ENCODE data around the gene SHISA9. TPM values are rescaled to one million over a fixed set of nuclear protein-coding genes. Genes with fewer than 3 reads are reported as not detected.

The SHISA9 gene
- total and polyA plus RNA-seq, 2 experiments from 2014 or later, result 0.83 to 1.3 TPM

DNA sequence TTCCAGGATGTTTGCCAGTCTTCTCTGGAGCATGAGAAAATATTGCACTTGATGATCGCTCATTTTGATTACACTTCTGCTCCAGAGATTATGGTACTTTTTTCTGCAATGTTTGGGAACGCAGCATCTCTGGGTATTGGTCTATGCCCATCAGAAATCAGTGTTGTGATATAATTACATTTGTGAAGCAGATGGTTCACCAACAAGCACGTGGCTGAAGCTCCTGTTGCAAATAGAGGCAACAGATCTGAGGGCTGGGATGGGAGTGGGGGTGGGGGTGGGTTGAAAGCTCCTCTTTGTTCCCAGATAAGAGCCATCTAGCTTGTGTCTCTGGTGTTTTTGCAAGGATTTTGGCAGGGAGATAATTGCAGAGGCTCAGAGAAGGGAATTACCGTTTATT is 252.3 kb downstream of the SHISA9 start:
- H3K9me2 ChIP-seq (replicated peaks; ENCODE audit: insufficient read depth), result no peaks in the 10 kb centered on the region
- no peak for TF ChIP-seq EZH2 (IDR thresholded peaks at IDR 0.05; ENCODE audit: borderline replicate concordance)
- no peak for TF ChIP-seq EZH2phosphoT487 (IDR thresholded peaks at IDR 0.05; ENCODE audit: low read depth, severe bottlenecking, unreplicated experiment)
- TF ChIP-seq, protein P1, sequence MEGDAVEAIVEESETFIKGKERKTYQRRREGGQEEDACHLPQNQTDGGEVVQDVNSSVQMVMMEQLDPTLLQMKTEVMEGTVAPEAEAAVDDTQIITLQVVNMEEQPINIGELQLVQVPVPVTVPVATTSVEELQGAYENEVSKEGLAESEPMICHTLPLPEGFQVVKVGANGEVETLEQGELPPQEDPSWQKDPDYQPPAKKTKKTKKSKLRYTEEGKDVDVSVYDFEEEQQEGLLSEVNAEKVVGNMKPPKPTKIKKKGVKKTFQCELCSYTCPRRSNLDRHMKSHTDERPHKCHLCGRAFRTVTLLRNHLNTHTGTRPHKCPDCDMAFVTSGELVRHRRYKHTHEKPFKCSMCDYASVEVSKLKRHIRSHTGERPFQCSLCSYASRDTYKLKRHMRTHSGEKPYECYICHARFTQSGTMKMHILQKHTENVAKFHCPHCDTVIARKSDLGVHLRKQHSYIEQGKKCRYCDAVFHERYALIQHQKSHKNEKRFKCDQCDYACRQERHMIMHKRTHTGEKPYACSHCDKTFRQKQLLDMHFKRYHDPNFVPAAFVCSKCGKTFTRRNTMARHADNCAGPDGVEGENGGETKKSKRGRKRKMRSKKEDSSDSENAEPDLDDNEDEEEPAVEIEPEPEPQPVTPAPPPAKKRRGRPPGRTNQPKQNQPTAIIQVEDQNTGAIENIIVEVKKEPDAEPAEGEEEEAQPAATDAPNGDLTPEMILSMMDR (IDR thresholded peaks at IDR 0.05; ENCODE audit: poor library complexity), result no peak
- no peak overlapping the region for H3K4me3 ChIP-seq
- H4K20me1 ChIP-seq (ENCODE audit: insufficient read depth, poor library complexity, severe bottlenecking), result no peaks in the 10 kb centered on the region
- H3K4me2 ChIP-seq, result no peak overlapping the region
- no peak overlapping the region for H2AFZ ChIP-seq
- no peaks in the 10 kb centered on the region for H3K4me1 ChIP-seq (ENCODE audit: insufficient read depth)
- WGBS (ENCODE audit: low lambda C conversion rate, missing lambda C conversion rate), result 60% methylated on average over 4 of the region's 4 CpGs
- DNase-seq (ENCODE audit: low spot score), result no peak
- H3K27me3 ChIP-seq, result no peaks in the 10 kb centered on the region
- H3K79me2 ChIP-seq, result no peaks in the 10 kb centered on the region
- H3K9me3 ChIP-seq (ENCODE audit: low read depth), result no peaks in the 10 kb centered on the region
- H3K36me3 ChIP-seq (replicated peaks; ENCODE audit: insufficient read depth, low read depth), result no peaks in the 10 kb centered on the region
- H3K27ac ChIP-seq, result no peak overlapping the region

DNA sequence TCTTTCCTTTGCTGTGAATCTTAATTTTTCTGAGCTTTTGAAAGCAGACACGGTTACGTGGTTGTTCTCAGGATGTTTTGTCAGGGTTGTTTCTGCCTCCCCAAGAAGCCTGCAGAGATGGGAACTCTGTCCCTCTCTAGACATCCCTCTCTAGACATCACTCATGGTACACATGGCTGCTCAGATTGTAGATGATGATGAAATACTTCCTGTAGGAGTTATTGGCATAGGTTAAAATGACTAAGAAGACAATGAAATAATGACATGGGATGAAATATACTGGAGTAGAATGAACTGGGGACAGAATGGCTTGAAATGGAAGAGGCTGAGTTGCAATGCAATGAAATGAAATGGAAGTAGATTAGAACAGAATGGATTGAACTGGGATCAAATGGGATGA is 253.4 kb downstream of the SHISA9 start:
- Histone ChIP-seq H3K9me2 (replicated peaks; ENCODE audit: insufficient read depth) (no peaks in the 10 kb centered on the region), H3K4me2 (no peak overlapping the region), H3K27ac (no peak overlapping the region), H3K4me3 (no peak overlapping the region), H2AFZ (no peak overlapping the region), H3K79me2 (no peaks in the 10 kb centered on the region), H3K4me1 (ENCODE audit: insufficient read depth) (no peaks in the 10 kb centered on the region), H3K27me3 (no peaks in the 10 kb centered on the region), H3K9me3 (ENCODE audit: low read depth) (no peaks in the 10 kb centered on the region), H4K20me1 (ENCODE audit: insufficient read depth, poor library complexity, severe bottlenecking) (no peaks in the 10 kb centered on the region), H3K36me3 (replicated peaks; ENCODE audit: insufficient read depth, low read depth) (no peaks in the 10 kb centered on the region)
- TF ChIP-seq, protein P1 (IDR thresholded peaks at IDR 0.05; ENCODE audit: poor library complexity), result no peak
- TF ChIP-seq EZH2 (IDR thresholded peaks at IDR 0.05; ENCODE audit: borderline replicate concordance), result no peak
- WGBS (ENCODE audit: low lambda C conversion rate, missing lambda C conversion rate), result 76% methylated on average over 2 of the region's 2 CpGs
- no peak for DNase-seq (ENCODE audit: low spot score)

DNA sequence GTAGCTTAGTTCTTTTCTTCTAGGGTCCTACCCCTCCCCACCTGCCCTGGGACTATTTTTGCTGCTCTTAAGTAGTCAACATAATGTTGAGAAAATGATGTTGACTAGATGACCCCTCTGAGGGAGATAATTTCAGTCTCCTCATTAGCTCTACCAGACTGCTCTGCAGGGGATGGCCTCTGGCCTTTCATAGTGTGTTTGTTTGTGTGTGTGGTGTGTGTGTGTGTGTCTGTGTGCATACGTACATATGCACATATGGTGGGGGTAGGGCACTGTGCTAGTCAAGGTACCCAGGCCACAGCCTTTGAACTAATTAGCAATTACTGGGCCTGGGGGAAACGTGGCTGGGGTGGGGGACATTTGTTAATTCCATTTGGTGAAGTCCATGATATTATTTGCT is 254.0 kb downstream of the SHISA9 start:
- no peaks in the 10 kb centered on the region for H3K4me1 ChIP-seq (ENCODE audit: insufficient read depth)
- no peaks in the 10 kb centered on the region for H3K79me2 ChIP-seq
- no peak overlapping the region for H2AFZ ChIP-seq
- 58% methylated on average over 1 of the region's 2 CpGs for WGBS (ENCODE audit: low lambda C conversion rate, missing lambda C conversion rate)
- no peak for TF ChIP-seq EZH2phosphoT487 (IDR thresholded peaks at IDR 0.05; ENCODE audit: low read depth, severe bottlenecking, unreplicated experiment)
- no peak for TF ChIP-seq EZH2 (IDR thresholded peaks at IDR 0.05; ENCODE audit: borderline replicate concordance)
- TF ChIP-seq, protein P1 (IDR thresholded peaks at IDR 0.05; ENCODE audit: poor library complexity), result no peak
- H3K36me3 ChIP-seq (replicated peaks; ENCODE audit: insufficient read depth, low read depth), result no peaks in the 10 kb centered on the region
- H3K9me2 ChIP-seq (replicated peaks; ENCODE audit: insufficient read depth), result no peaks in the 10 kb centered on the region
- no peaks in the 10 kb centered on the region for H3K9me3 ChIP-seq (ENCODE audit: low read depth)
- no peaks in the 10 kb centered on the region for H4K20me1 ChIP-seq (ENCODE audit: insufficient read depth, poor library complexity, severe bottlenecking)
- H3K27ac ChIP-seq, result no peak overlapping the region
- H3K4me2 ChIP-seq, result no peak overlapping the region
- H3K4me3 ChIP-seq, result no peak overlapping the region
- DNase-seq (ENCODE audit: low spot score), result no peak
- H3K27me3 ChIP-seq, result no peaks in the 10 kb centered on the region

DNA sequence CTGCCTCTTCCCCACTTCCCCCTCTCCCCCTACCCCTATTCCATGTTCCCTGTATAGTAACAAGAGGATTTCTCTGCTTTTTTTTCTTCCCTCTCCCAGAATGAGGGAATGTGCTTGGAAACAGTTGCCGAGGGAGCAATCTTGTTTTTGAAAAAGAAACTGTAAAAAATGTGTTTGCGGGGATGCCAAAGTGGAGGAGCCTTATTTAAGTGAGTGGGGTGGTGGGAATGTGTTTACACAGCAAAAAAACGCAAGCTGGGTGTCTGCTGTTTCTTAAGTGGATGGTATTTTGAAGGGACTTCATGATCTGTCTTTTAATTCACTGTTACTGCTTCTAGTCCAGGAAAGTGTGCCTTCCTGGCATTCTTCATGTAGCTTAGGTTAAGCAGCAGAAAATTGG is 254.4 kb downstream of the SHISA9 start:
- WGBS (ENCODE audit: low lambda C conversion rate, missing lambda C conversion rate), result 54% methylated on average over 3 of the region's 3 CpGs
- no peaks in the 10 kb centered on the region for H3K9me3 ChIP-seq (ENCODE audit: low read depth)
- no peaks in the 10 kb centered on the region for H4K20me1 ChIP-seq (ENCODE audit: insufficient read depth, poor library complexity, severe bottlenecking)
- no peak overlapping the region for H3K27ac ChIP-seq
- H3K4me1 ChIP-seq (ENCODE audit: insufficient read depth), result no peaks in the 10 kb centered on the region
- no peak overlapping the region for H2AFZ ChIP-seq
- H3K9me2 ChIP-seq (replicated peaks; ENCODE audit: insufficient read depth), result no peaks in the 10 kb centered on the region
- TF ChIP-seq EZH2phosphoT487 (IDR thresholded peaks at IDR 0.05; ENCODE audit: low read depth, severe bottlenecking, unreplicated experiment), result no peak
- TF ChIP-seq, protein P1 (IDR thresholded peaks at IDR 0.05; ENCODE audit: poor library complexity), result no peak
- no peak for TF ChIP-seq EZH2 (IDR thresholded peaks at IDR 0.05; ENCODE audit: borderline replicate concordance)
- H3K4me2 ChIP-seq, result no peak overlapping the region
- no peak overlapping the region for H3K4me3 ChIP-seq
- no peaks in the 10 kb centered on the region for H3K79me2 ChIP-seq
- no peaks in the 10 kb centered on the region for H3K27me3 ChIP-seq
- H3K36me3 ChIP-seq (replicated peaks; ENCODE audit: insufficient read depth, low read depth), result no peaks in the 10 kb centered on the region
- DNase-seq (ENCODE audit: low spot score), result no peak

Data from hepatocyte (in vitro differentiated cells).